Activated B cell treated with CpG ODN at 0.5 μM for 24 hours (primary cell): ENCODE results near the gene TIAM2. TPM values are rescaled to one million over a fixed set of nuclear protein-coding genes. Genes with fewer than 3 reads are reported as not detected.

ENCODE experiments used
- ATAC-seq: fragments of 200-7000 bp; cut with Tn5 transposase; one replicate; pipeline ENCODE4 v1.10.0; 2021; ENCODE audit warnings: low read depth, mild to moderate bottlenecking, moderate library complexity
- CTCF ChIA-PET: fragments of 350-600 bp; sonication (Branson Sonifier 250); formaldehyde crosslinking; loops from one replicate; lab custom pipeline; 2021; ENCODE audit warnings: antibody characterized with exemption; lab: Charles Lee
- POLR2A ChIA-PET: fragments of 350-600 bp; sonication (Branson Sonifier 250); formaldehyde crosslinking; loops from one replicate; lab custom pipeline; 2021; ENCODE audit warnings: antibody characterized with exemption; lab: Charles Lee
- DNase-seq: peaks from one replicate; pipeline ENCODE4 v3.0.0; 2022
- H3K27ac Mint-ChIP-seq: one replicate; pipeline ENCODE4 v1.8.0; 2020; ENCODE audit warnings: mixed read lengths
- H3K27me3 Mint-ChIP-seq: one replicate; pipeline ENCODE4 v1.8.0; 2021; ENCODE audit warnings: mixed read lengths
- H3K36me3 Mint-ChIP-seq: one replicate; pipeline ENCODE4 v1.8.0; 2021; ENCODE audit warnings: low read depth, mixed read lengths
- H3K4me1 Mint-ChIP-seq: one replicate; pipeline ENCODE4 v1.8.0; 2021; ENCODE audit warnings: mixed read lengths
- H3K4me3 Mint-ChIP-seq: one replicate; pipeline ENCODE4 v1.8.0; 2020; ENCODE audit warnings: mild to moderate bottlenecking, mixed read lengths
- H3K9me3 Mint-ChIP-seq: one replicate; pipeline ENCODE4 v1.8.0; 2020; ENCODE audit warnings: mixed read lengths
- CTCF ChIP-seq: fragments of 200-600 bp; IDR thresholded peaks from one replicate; pipeline ENCODE4 v1.8.0; 2022; ENCODE audit warnings: antibody characterized with exemption, mild to moderate bottlenecking
- intact Hi-C: fragments of 100-400 bp; cut with micrococcal nuclease; formaldehyde crosslinking; loops from one replicate; pipeline ENCODE4 v1.15.1; 2024
- total RNA-seq: library from RNA; stranded (reverse); gene quantifications from 2 replicates; pipeline ENCODE4 v1.2.3, GENCODE V29; 2022

TIAM2 gene
- total RNA-seq, 1 donor from 2014 or later = 13.0 TPM

GRCh38 chr6:155040154-155040553 lies 45.0 kb downstream of the TIAM2 start:
- H3K36me3 Mint-ChIP-seq = no peaks in the 10 kb centered on the region
- ChIA-PET POLR2A (no interaction called here), CTCF (no interaction called here)
- ATAC-seq (no peak), DNase-seq (no peak)
- intact Hi-C loops = no loop called here
- no peak overlapping the region for H3K4me3 Mint-ChIP-seq
- no peaks in the 10 kb centered on the region for H3K27me3 Mint-ChIP-seq
- H3K4me1 Mint-ChIP-seq = no peaks in the 10 kb centered on the region
- no peak for TF ChIP-seq CTCF
- no peaks in the 10 kb centered on the region for H3K9me3 Mint-ChIP-seq
- H3K27ac Mint-ChIP-seq = no peak overlapping the region

- ChIA-PET POLR2A (no interaction called here), CTCF (no interaction called here)
- Mint-ChIP-seq H3K27me3 (no peaks in the 10 kb centered on the region), H3K9me3 (no peaks in the 10 kb centered on the region), H3K27ac (no peak overlapping the region), H3K4me3 (no peak overlapping the region), H3K36me3 (no peaks in the 10 kb centered on the region), H3K4me1 (no peaks in the 10 kb centered on the region)
- intact Hi-C loops = no loop called here
- ATAC-seq (no peak), DNase-seq (no peak)
- TF ChIP-seq CTCF = no peak
Measured at GRCh38 chr6:155040901-155041650, 46.0 kb downstream of the TIAM2 start.

- H3K9me3 Mint-ChIP-seq = no peaks in the 10 kb centered on the region
- TF ChIP-seq CTCF = no peak
- POLR2A ChIA-PET = no interaction called here
Measured at GRCh38 chr6:155041741-155042279, 46.7 kb downstream of the TIAM2 start.

GRCh38 chr6:155042983-155043382 lies 47.9 kb downstream of the TIAM2 start:
- Mint-ChIP-seq H3K4me3 (no peak overlapping the region), H3K27me3 (no peaks in the 10 kb centered on the region), H3K4me1 (no peaks in the 10 kb centered on the region), H3K36me3 (no peaks in the 10 kb centered on the region), H3K27ac (no peak overlapping the region), H3K9me3 (no peaks in the 10 kb centered on the region)
- POLR2A ChIA-PET = no interaction called here
- ATAC-seq (no peak), DNase-seq (no peak)
- no peak for TF ChIP-seq CTCF
- CTCF ChIA-PET = no interaction called here
- intact Hi-C loops = no loop called here

More at GRCh38 chr6:155041741-155042279, 46.7 kb downstream of the TIAM2 start:
- DNase-seq (no peak), ATAC-seq (no peak)
- Mint-ChIP-seq H3K36me3 (no peaks in the 10 kb centered on the region), H3K27me3 (no peaks in the 10 kb centered on the region), H3K27ac (no peak overlapping the region), H3K4me1 (no peaks in the 10 kb centered on the region), H3K4me3 (no peak overlapping the region)
- CTCF ChIA-PET = no interaction called here
- intact Hi-C loops = no loop called here

- H3K36me3 Mint-ChIP-seq = no peaks in the 10 kb centered on the region
- intact Hi-C loops = no loop called here
- CTCF ChIA-PET = no interaction called here
Measured at GRCh38 chr6:155045561-155046404, 50.7 kb downstream of the TIAM2 start.

More at GRCh38 chr6:155045561-155046404, 50.7 kb downstream of the TIAM2 start:
- no peak for DNase-seq
- Mint-ChIP-seq H3K27ac (no peak overlapping the region), H3K4me1 (no peaks in the 10 kb centered on the region), H3K27me3 (peaks cover 3% of the 10 kb centered on the region), H3K4me3 (no peak overlapping the region), H3K9me3 (no peaks in the 10 kb centered on the region)
- TF ChIP-seq CTCF = no peak
- POLR2A ChIA-PET = no interaction called here
- ATAC-seq = no peak
